CD14-positive monocyte (primary cell): ENCODE data around the gene ONECUT1. TPM values are rescaled to one million over a fixed set of nuclear protein-coding genes. Genes with fewer than 3 reads are reported as not detected.

Experiments used
- DNase-seq, 3 donors: peaks; one replicate each; pipeline ENCODE4 v3.0.0-alpha.2; 2011 to 2022
- H2AFZ ChIP-seq: 2 replicates; pipeline ENCODE4 v1.6.0; 2012; ENCODE audit warnings: mild to moderate bottlenecking, low read depth, low read length, inconsistent platforms; ENCODE audit not compliant: insufficient read depth, poor library complexity, severe bottlenecking
- H3K27ac ChIP-seq, 2 donors: 1 replicate in 1 of 2; 2 replicates in 1 of 2; pipeline ENCODE4 v1.5.1; 2012 to 2013; ENCODE audit warnings: low read length in 2 of 2, control low read depth in 1 of 2, inconsistent platforms in 1 of 2, low read depth in 1 of 2, mild to moderate bottlenecking in 1 of 2
- H3K27me3 ChIP-seq, 2 donors: one replicate each; pipeline versions ENCODE4 v1.6.0 to v1.6.1; 2011 to 2013; ENCODE audit warnings: low read length in 2 of 2; ENCODE audit not compliant: control insufficient read depth in 2 of 2, insufficient read depth in 2 of 2
- H3K36me3 ChIP-seq, 2 donors: replicated peaks in 1 of 2; 1 replicate in 1 of 2; 2 replicates in 1 of 2; pipeline versions ENCODE4 v1.5.1 to v1.6.1; 2012 to 2013; ENCODE audit warnings: low read length in 2 of 2, control low read depth in 1 of 2, inconsistent platforms in 1 of 2, mild to moderate bottlenecking in 1 of 2; ENCODE audit not compliant: insufficient read depth in 2 of 2, control insufficient read depth in 1 of 2
- H3K4me1 ChIP-seq, 2 donors: 1 replicate in 1 of 2; 2 replicates in 1 of 2; pipeline versions ENCODE4 v1.5.1 to v1.6.1; 2012 to 2013; ENCODE audit warnings: low read length in 2 of 2, control low read depth in 1 of 2, inconsistent platforms in 1 of 2, mild to moderate bottlenecking in 1 of 2, moderate library complexity in 1 of 2; ENCODE audit not compliant: insufficient read depth in 2 of 2, control insufficient read depth in 1 of 2
- H3K4me2 ChIP-seq: replicated peaks from 2 replicates; pipeline ENCODE3; 2012; ENCODE audit warnings: low read length, moderate library complexity, mild to moderate bottlenecking; ENCODE audit not compliant: poor library complexity, severe bottlenecking; ENCODE audit errors: extremely low read depth
- H3K4me3 ChIP-seq, 3 experiments: fragments of 200-600 bp in 1 of 3; sonication (generic) in 1 of 3; replicated peaks in 1 of 3; 1 replicate in 2 of 3; 2 replicates in 1 of 3; pipeline ENCODE4 v1.5.1; 2011 to 2013; ENCODE audit warnings: low read length in 3 of 3, mild to moderate bottlenecking in 3 of 3, control low read depth in 2 of 3, low read depth in 2 of 3, inconsistent platforms in 1 of 3, moderate library complexity in 1 of 3
- H3K79me2 ChIP-seq: 2 replicates; pipeline ENCODE4 v1.6.0; 2012; ENCODE audit warnings: mild to moderate bottlenecking, control low read depth, inconsistent platforms, low read length, moderate library complexity; ENCODE audit not compliant: insufficient read depth
- H3K9ac ChIP-seq: 2 replicates; pipeline ENCODE4 v1.6.0; 2017; ENCODE audit warnings: low read length, mild to moderate bottlenecking; ENCODE audit not compliant: insufficient read depth, poor library complexity, severe bottlenecking
- H3K9me3 ChIP-seq, 2 donors: replicated peaks in 1 of 2; 1 replicate in 1 of 2; 2 replicates in 1 of 2; pipeline versions ENCODE4 v1.5.1 to v1.6.1; 2012 to 2013; ENCODE audit warnings: low read length in 2 of 2, control low read depth in 1 of 2; ENCODE audit not compliant: control insufficient read depth in 1 of 2, insufficient read depth in 1 of 2
- H4K20me1 ChIP-seq: 2 replicates; pipeline ENCODE4 v1.6.0; 2012; ENCODE audit warnings: mild to moderate bottlenecking, low read length, control low read depth, moderate library complexity; ENCODE audit not compliant: insufficient read depth
- H3K27ac Mint-ChIP-seq, 7 donors: one replicate each; pipeline ENCODE4 v1.8.0; 2020; ENCODE audit warnings: mild to moderate bottlenecking in 7 of 7, mixed read lengths in 7 of 7, moderate library complexity in 6 of 7, inconsistent platforms in 2 of 7
- H3K27me3 Mint-ChIP-seq, 3 donors: one replicate each; pipeline ENCODE4 v1.8.0; 2021 to 2022; ENCODE audit warnings: low read depth in 3 of 3, mild to moderate bottlenecking in 3 of 3, mixed read lengths in 3 of 3, moderate library complexity in 3 of 3, inconsistent platforms in 1 of 3
- H3K36me3 Mint-ChIP-seq, 2 donors: one replicate each; pipeline ENCODE4 v1.8.0; 2020; ENCODE audit warnings: mixed read lengths in 2 of 2, inconsistent platforms in 1 of 2, mild to moderate bottlenecking in 1 of 2
- H3K4me1 Mint-ChIP-seq: one replicate; pipeline ENCODE4 v1.8.0; 2020; ENCODE audit warnings: mild to moderate bottlenecking, mixed read lengths
- H3K4me3 Mint-ChIP-seq, 2 donors: one replicate each; pipeline ENCODE4 v1.8.0; 2020; ENCODE audit warnings: mild to moderate bottlenecking in 2 of 2, mixed read lengths in 2 of 2, moderate library complexity in 1 of 2
- H3K9me3 Mint-ChIP-seq, 7 donors: one replicate each; pipeline ENCODE4 v1.8.0; 2020 to 2022; ENCODE audit warnings: mixed read lengths in 7 of 7, mild to moderate bottlenecking in 6 of 7, moderate library complexity in 6 of 7, inconsistent platforms in 2 of 7
- WGBS: methylation state at CpG from one replicate; pipeline ENCODE4 v1.1.5; 2013; ENCODE audit warnings: missing lambda C conversion rate; ENCODE audit not compliant: insufficient coverage; 5-methylcytosine and 5-hydroxymethylcytosine counted together
- intact Hi-C, 2 donors: fragments of 100-400 bp; cut with micrococcal nuclease; formaldehyde crosslinking; loops; one replicate each; pipeline versions ENCODE4 v1.15.0 to v1.15.1; 2023
- polyA plus RNA-seq, 3 donors: library from polyadenylated mRNA; depleted of rRNA in 1 of 3; unstranded in 2 of 3; stranded (reverse) in 1 of 3; fragments of 300-500 nt in 2 of 3; fragments of >200 nt in 1 of 3; fragmentation: Illumina TruSeq in 2 of 3; gene quantifications; 1 replicate in 2 of 3; 2 replicates in 1 of 3; pipeline ENCODE4 v1.2.3, GENCODE V29; 2012 to 2021
- TF ChIP-seq, protein P1 (sequence below): fragments of 200-600 bp; IDR thresholded peaks from one replicate; pipeline ENCODE4 v1.8.0; 2022; ENCODE audit warnings: antibody characterized with exemption, mild to moderate bottlenecking

ONECUT1 gene
- polyA plus RNA-seq, 3 donors = not detected

DNA sequence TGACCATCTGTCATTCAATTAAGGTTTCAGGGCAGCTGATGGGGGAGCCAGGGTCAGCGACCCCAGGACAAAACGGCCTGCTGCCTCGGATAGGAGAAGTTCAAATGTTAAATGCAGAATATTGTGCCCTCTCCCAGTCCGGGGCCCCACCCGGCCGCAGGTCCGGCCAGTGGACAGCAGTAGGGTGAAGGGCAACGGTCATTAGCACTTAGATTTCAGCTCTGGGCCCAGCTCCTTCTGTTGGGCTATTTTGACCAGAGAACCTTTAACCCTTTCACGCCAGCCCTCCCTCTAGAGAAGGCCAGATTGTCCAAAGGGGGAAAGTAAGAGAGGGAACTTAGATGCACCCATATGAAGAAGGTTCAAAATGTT, 16.1 kb upstream of the ONECUT1 start:
- Mint-ChIP-seq H3K27me3 (peaks cover 86 to 98% (median 90%) of the 10 kb centered on the region in 3 donors), H3K36me3 (peaks cover 0 to 4% of the 10 kb centered on the region in 2 donors), H3K27ac (no peak overlapping the region), H3K4me1 (peaks cover 16% of the 10 kb centered on the region), H3K9me3 (peaks cover 0 to 27% (median 6%) of the 10 kb centered on the region in 7 donors), H3K4me3 (peak overlapping the region in 1 of 2 donors; percentile 63)
- Histone ChIP-seq H3K9me3 (peaks cover 5 to 31% of the 10 kb centered on the region in 2 donors), H3K4me2 (no peak overlapping the region), H3K27me3 (peaks cover 93 to 94% of the 10 kb centered on the region in 2 donors), H3K9ac (no peak overlapping the region), H3K4me3 (no peak overlapping the region), H3K27ac (no peak overlapping the region), H3K4me1 (peaks cover 18 to 29% of the 10 kb centered on the region in 2 donors), H2AFZ (no peak overlapping the region), H4K20me1 (no peaks in the 10 kb centered on the region), H3K36me3 (no peaks in the 10 kb centered on the region), H3K79me2 (no peaks in the 10 kb centered on the region)
- no peak for DNase-seq
- TF ChIP-seq, protein P1, sequence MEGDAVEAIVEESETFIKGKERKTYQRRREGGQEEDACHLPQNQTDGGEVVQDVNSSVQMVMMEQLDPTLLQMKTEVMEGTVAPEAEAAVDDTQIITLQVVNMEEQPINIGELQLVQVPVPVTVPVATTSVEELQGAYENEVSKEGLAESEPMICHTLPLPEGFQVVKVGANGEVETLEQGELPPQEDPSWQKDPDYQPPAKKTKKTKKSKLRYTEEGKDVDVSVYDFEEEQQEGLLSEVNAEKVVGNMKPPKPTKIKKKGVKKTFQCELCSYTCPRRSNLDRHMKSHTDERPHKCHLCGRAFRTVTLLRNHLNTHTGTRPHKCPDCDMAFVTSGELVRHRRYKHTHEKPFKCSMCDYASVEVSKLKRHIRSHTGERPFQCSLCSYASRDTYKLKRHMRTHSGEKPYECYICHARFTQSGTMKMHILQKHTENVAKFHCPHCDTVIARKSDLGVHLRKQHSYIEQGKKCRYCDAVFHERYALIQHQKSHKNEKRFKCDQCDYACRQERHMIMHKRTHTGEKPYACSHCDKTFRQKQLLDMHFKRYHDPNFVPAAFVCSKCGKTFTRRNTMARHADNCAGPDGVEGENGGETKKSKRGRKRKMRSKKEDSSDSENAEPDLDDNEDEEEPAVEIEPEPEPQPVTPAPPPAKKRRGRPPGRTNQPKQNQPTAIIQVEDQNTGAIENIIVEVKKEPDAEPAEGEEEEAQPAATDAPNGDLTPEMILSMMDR = no peak
- WGBS = 26% methylated on average over 6 of the region's 9 CpGs
- intact Hi-C loops = no loop called here

GRCh38 chr15:52805351-52806283, 15.5 kb upstream of the ONECUT1 start:
- Histone ChIP-seq H3K4me3 (peak overlapping the region in 1 of 3 experiments; percentile 40), H3K9me3 (peaks cover 8 to 38% of the 10 kb centered on the region in 2 donors), H3K4me2 (peak overlapping the region; percentile 53), H3K27ac (no peak overlapping the region), H3K27me3 (peaks cover 93 to 94% of the 10 kb centered on the region in 2 donors), H3K9ac (peak overlapping the region; percentile 19), H2AFZ (no peak overlapping the region), H4K20me1 (no peaks in the 10 kb centered on the region), H3K4me1 (peaks cover 18 to 29% of the 10 kb centered on the region in 2 donors), H3K36me3 (no peaks in the 10 kb centered on the region), H3K79me2 (no peaks in the 10 kb centered on the region)
- Mint-ChIP-seq H3K4me1 (peaks cover 16% of the 10 kb centered on the region), H3K27ac (no peak overlapping the region), H3K9me3 (peaks cover 0 to 34% (median 12%) of the 10 kb centered on the region in 7 donors), H3K4me3 (peak overlapping the region; percentile 20 to 39), H3K27me3 (peaks cover 89 to 98% (median 97%) of the 10 kb centered on the region in 3 donors), H3K36me3 (peaks cover 0 to 4% of the 10 kb centered on the region in 2 donors)
- intact Hi-C loops = no loop called here
- DNase-seq = no peak
- WGBS = 3% methylated on average over 93 of the region's 93 CpGs
- TF ChIP-seq, protein P1 = peak; percentile 13
